ENCODE data around the gene RACGAP1. TPM values are rescaled to one million over a fixed set of nuclear protein-coding genes. Genes with fewer than 3 reads are reported as not detected.
"Not testable (repeated sequence)": the region's sequence is repeated elsewhere in the genome, so short reads cannot be mapped to it uniquely, and the experiment has no call there.

Gene RACGAP1
- total RNA-seq, 2 experiments from 2014 or later, result 111 to 119 TPM

- H3K4me1 Mint-ChIP-seq, result peaks cover 6% of the 10 kb centered on the region
- no peak overlapping the region for H3K4me3 Mint-ChIP-seq
- H3K9me3 Mint-ChIP-seq, result no peaks in the 10 kb centered on the region
- DNase-seq, result no peak
- peaks cover 48% of the 10 kb centered on the region for H3K27me3 Mint-ChIP-seq
- H3K36me3 Mint-ChIP-seq, result no peaks in the 10 kb centered on the region
- H3K27ac Mint-ChIP-seq, result no peak overlapping the region
These were observed 22.5 kb upstream of the RACGAP1 start for GRCh38 chr12:50047693-50048250.

GRCh38 chr12:50043854-50044253 lies 18.6 kb upstream of the RACGAP1 start:
- Mint-ChIP-seq H3K27ac (no peak overlapping the region), H3K4me1 (peaks cover 11% of the 10 kb centered on the region), H3K36me3 (no peaks in the 10 kb centered on the region), H3K9me3 (no peaks in the 10 kb centered on the region), H3K27me3 (peaks cover 14% of the 10 kb centered on the region), H3K4me3 (no peak overlapping the region)
- DNase-seq, result no peak

GRCh38 chr12:50043308-50043707 lies 18.0 kb upstream of the RACGAP1 start:
- no peak for DNase-seq
- H3K27ac Mint-ChIP-seq, result no peak overlapping the region
- H3K36me3 Mint-ChIP-seq, result no peaks in the 10 kb centered on the region
- H3K9me3 Mint-ChIP-seq, result no peaks in the 10 kb centered on the region
- no peak overlapping the region for H3K4me3 Mint-ChIP-seq
- peaks cover 8% of the 10 kb centered on the region for H3K27me3 Mint-ChIP-seq
- peaks cover 11% of the 10 kb centered on the region for H3K4me1 Mint-ChIP-seq

GRCh38 chr12:50042693-50043092 lies 17.4 kb upstream of the RACGAP1 start:
- H3K27me3 Mint-ChIP-seq, result peaks cover 8% of the 10 kb centered on the region
- DNase-seq, result no peak
- no peak overlapping the region for H3K27ac Mint-ChIP-seq
- H3K4me3 Mint-ChIP-seq, result no peak overlapping the region
- H3K36me3 Mint-ChIP-seq, result no peaks in the 10 kb centered on the region
- no peaks in the 10 kb centered on the region for H3K9me3 Mint-ChIP-seq
- H3K4me1 Mint-ChIP-seq, result peaks cover 11% of the 10 kb centered on the region

- Mint-ChIP-seq H3K9me3 (no peaks in the 10 kb centered on the region), H3K36me3 (no peaks in the 10 kb centered on the region), H3K27ac (no peak overlapping the region), H3K4me3 (no peak overlapping the region), H3K4me1 (peaks cover 11% of the 10 kb centered on the region), H3K27me3 (peaks cover 1% of the 10 kb centered on the region)
- no peak for DNase-seq
These were observed 16.7 kb upstream of the RACGAP1 start for GRCh38 chr12:50041962-50042361.

- Mint-ChIP-seq H3K9me3 (no peaks in the 10 kb centered on the region), H3K4me1 (peaks cover 11% of the 10 kb centered on the region), H3K27ac (no peak overlapping the region), H3K4me3 (no peak overlapping the region), H3K27me3 (no peaks in the 10 kb centered on the region), H3K36me3 (no peaks in the 10 kb centered on the region)
- no peak for DNase-seq
These were observed 16.0 kb upstream of the RACGAP1 start for GRCh38 chr12:50041062-50041860.

GRCh38 chr12:50040657-50041056 lies 15.4 kb upstream of the RACGAP1 start:
- Mint-ChIP-seq H3K36me3 (no peaks in the 10 kb centered on the region), H3K27me3 (no peaks in the 10 kb centered on the region), H3K4me3 (no peak overlapping the region), H3K9me3 (no peaks in the 10 kb centered on the region), H3K4me1 (peaks cover 11% of the 10 kb centered on the region), H3K27ac (no peak overlapping the region)
- no peak for DNase-seq

- no peak overlapping the region for H3K4me3 Mint-ChIP-seq
- peaks cover 11% of the 10 kb centered on the region for H3K4me1 Mint-ChIP-seq
- H3K9me3 Mint-ChIP-seq, result no peaks in the 10 kb centered on the region
- H3K27ac Mint-ChIP-seq, result no peak overlapping the region
- no peaks in the 10 kb centered on the region for H3K36me3 Mint-ChIP-seq
- peak; percentile 84 for DNase-seq
- H3K27me3 Mint-ChIP-seq, result peaks cover 9% of the 10 kb centered on the region
These were observed 14.0 kb upstream of the RACGAP1 start for GRCh38 chr12:50039151-50039835.

- Mint-ChIP-seq H3K27ac (no peak overlapping the region), H3K9me3 (no peaks in the 10 kb centered on the region), H3K27me3 (peaks cover 16% of the 10 kb centered on the region), H3K4me1 (peaks cover 10% of the 10 kb centered on the region), H3K36me3 (no peaks in the 10 kb centered on the region), H3K4me3 (no peak overlapping the region)
- no peak for DNase-seq
These were observed 13.0 kb upstream of the RACGAP1 start for GRCh38 chr12:50038336-50038735.

- H3K9me3 Mint-ChIP-seq, result no peaks in the 10 kb centered on the region
- no peak overlapping the region for H3K4me3 Mint-ChIP-seq
- H3K27me3 Mint-ChIP-seq, result peaks cover 32% of the 10 kb centered on the region
- no peak overlapping the region for H3K27ac Mint-ChIP-seq
- peaks cover 1% of the 10 kb centered on the region for H3K4me1 Mint-ChIP-seq
- H3K36me3 Mint-ChIP-seq, result no peaks in the 10 kb centered on the region
- no peak for DNase-seq
These were observed 7.7 kb upstream of the RACGAP1 start for GRCh38 chr12:50032854-50033581.

- DNase-seq, result no peak
These were observed 7.2 kb upstream of the RACGAP1 start for GRCh38 chr12:50032515-50032853.

GRCh38 chr12:50030449-50030848 lies 5.2 kb upstream of the RACGAP1 start:
- not testable (repeated sequence) for H3K4me3 Mint-ChIP-seq, H3K27ac Mint-ChIP-seq, H3K4me1 Mint-ChIP-seq, H3K36me3 Mint-ChIP-seq, H3K9me3 Mint-ChIP-seq, DNase-seq
- H3K27me3 Mint-ChIP-seq, result peaks cover 32% of the 10 kb centered on the region

More at GRCh38 chr12:50032515-50032853, 7.2 kb upstream of the RACGAP1 start:
- no peaks in the 10 kb centered on the region for H3K36me3 Mint-ChIP-seq
- H3K4me3 Mint-ChIP-seq, result no peak overlapping the region
- H3K27me3 Mint-ChIP-seq, result peaks cover 32% of the 10 kb centered on the region
- H3K9me3 Mint-ChIP-seq, result no peaks in the 10 kb centered on the region
- H3K4me1 Mint-ChIP-seq, result peaks cover 1% of the 10 kb centered on the region
- H3K27ac Mint-ChIP-seq, result no peak overlapping the region

GRCh38 chr12:50026691-50027090 lies 1.4 kb upstream of the RACGAP1 start:
- Mint-ChIP-seq H3K9me3 (no peaks in the 10 kb centered on the region), H3K27me3 (peaks cover 4% of the 10 kb centered on the region), H3K27ac (no peak overlapping the region), H3K4me1 (peaks cover 6% of the 10 kb centered on the region), H3K4me3 (no peak overlapping the region), H3K36me3 (peaks cover 21% of the 10 kb centered on the region)
- DNase-seq, result no peak

- no peaks in the 10 kb centered on the region for H3K9me3 Mint-ChIP-seq
- H3K36me3 Mint-ChIP-seq, result peaks cover 21% of the 10 kb centered on the region
- no peaks in the 10 kb centered on the region for H3K27me3 Mint-ChIP-seq
- H3K4me3 Mint-ChIP-seq, result peak overlapping the region; percentile 99
- H3K27ac Mint-ChIP-seq, result peak overlapping the region; percentile 94
- H3K4me1 Mint-ChIP-seq, result peaks cover 6% of the 10 kb centered on the region
- no peak for DNase-seq
These were observed 498 bp downstream of the RACGAP1 start for GRCh38 chr12:50024805-50025186.

GRCh38 chr12:50024227-50024626 lies 1.1 kb downstream of the RACGAP1 start:
- Mint-ChIP-seq H3K9me3 (no peaks in the 10 kb centered on the region), H3K27ac (peak overlapping the region; percentile 94), H3K36me3 (peaks cover 21% of the 10 kb centered on the region), H3K4me3 (peak overlapping the region; percentile 99), H3K4me1 (peaks cover 6% of the 10 kb centered on the region), H3K27me3 (no peaks in the 10 kb centered on the region)
- no peak for DNase-seq

Data from activated naive CD8-positive, alpha-beta T cell treated with anti-CD3 and anti-CD28 coated beads for 36 hours (primary cell).